ENCODE measurements around the gene ARMCX6. TPM values are rescaled to one million over a fixed set of nuclear protein-coding genes. Genes with fewer than 3 reads are reported as not detected.
"Not testable (repeated sequence)": the region's sequence is repeated elsewhere in the genome, so short reads cannot be mapped to it uniquely, and the experiment has no call there.

Gene ARMCX6
- total RNA-seq (ENCODE audit: low replicate concordance), result 19.1 and 45.6 TPM in 2 replicates

DNA sequence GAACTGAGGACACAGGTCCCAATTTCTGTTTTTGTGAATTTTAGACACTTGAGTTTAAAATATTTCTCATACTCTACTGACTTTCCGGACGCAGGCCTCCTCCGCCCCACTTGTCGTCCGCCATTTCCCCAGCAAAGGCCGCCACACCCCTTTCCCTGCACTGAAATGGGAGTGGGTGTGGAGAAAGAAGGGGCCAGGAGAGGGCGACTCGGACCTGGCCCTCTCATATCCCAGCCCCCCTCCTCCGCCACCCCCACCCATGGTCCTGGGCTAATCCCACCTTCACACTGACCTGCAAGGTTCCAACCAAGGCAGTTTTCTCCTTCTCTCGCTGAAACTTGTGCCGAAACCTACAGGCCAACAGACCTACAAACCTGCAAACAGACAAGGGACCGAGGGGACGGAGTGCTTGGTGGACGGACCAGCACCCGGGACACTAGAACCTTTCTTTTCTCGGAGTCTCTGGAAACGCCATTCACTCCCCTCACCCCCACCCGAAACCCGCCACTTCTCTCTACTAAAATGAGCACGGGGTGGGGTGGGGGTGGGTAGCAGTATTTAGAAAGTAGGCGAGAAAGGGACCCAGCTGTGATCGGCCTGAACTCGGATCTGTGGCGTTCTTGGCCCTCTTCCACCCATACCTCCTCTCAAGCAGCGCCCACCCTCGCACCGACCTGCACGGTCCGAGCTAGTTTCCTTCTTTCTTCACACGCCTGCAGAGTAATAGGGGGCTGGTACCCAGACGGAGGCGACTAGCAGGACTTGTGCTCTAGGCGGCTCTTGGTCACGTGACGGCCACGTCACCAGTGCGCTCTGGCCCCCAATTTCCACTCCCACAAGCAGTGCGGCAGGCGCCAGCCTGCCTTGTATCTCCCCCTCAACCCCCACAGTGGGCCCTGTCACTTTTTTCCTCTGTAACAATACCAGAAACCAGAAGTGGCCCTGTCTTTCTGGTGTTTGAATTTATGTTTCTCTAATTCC, at the start of gene ARMCX6:
Gene ARMCX6, minus strand, starts transcription at position 790 of the 981 bp plus-strand sequence. CDS start 1,380 bp downstream, outside the sequence.
- peak within 1 kb of the TSS; percentile 71 for H3K4me3 ChIP-seq (ENCODE audit: low read depth, low read length)
- DNase-seq (ENCODE audit: low read depth), result peak; percentile 74

DNA sequence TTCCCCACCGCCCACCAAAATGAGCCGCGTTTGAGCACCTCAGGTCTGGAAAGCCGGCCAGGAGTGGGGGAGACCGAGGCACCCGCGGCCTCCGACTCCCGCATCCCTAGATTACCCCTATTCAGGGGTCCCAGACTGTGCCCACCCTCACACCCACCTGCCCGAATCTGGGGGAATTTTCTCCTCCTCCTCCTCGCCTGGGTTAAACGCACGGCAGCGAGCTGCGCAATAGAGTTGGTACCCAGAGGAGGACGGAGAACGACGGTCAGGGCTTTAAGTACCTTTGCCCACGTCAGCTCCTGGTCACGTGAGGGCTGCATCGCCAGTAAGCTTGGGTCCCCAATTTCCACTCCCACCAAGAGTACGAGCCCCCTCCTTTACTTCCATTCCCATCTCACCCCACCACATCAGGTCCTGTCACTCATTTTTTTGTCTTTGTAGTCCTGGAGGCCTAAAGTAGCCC, 41.8 kb upstream of the ARMCX6 start, which contains the start of gene ARMCX2:
Gene ARMCX2, minus strand, starts transcription at position 250 of the 463 bp plus-strand sequence. CDS start 2,262 bp downstream, outside the sequence.
- DNase-seq (ENCODE audit: low read depth), result peak; percentile 74
- no peak for TF ChIP-seq CTCF (IDR thresholded peaks at IDR 0.05; ENCODE audit: insufficient read depth, low read length)
- H3K4me3 ChIP-seq (ENCODE audit: low read depth, low read length), result peak within 1 kb of the TSS; percentile 75

More for the DNA sequence above, at the start of gene ARMCX6:
- TF ChIP-seq CTCF (IDR thresholded peaks at IDR 0.05; ENCODE audit: insufficient read depth, low read length), result peak; percentile 37

- no peak for TF ChIP-seq CTCF (IDR thresholded peaks at IDR 0.05; ENCODE audit: insufficient read depth, low read length)
- peak; percentile 36 for DNase-seq (ENCODE audit: low read depth)
- H3K4me3 ChIP-seq (ENCODE audit: low read depth, low read length), result peak overlapping the region; percentile 75
These were observed 41.1 kb upstream of the ARMCX6 start for GRCh38 chrX:101658661-101659491.

DNA sequence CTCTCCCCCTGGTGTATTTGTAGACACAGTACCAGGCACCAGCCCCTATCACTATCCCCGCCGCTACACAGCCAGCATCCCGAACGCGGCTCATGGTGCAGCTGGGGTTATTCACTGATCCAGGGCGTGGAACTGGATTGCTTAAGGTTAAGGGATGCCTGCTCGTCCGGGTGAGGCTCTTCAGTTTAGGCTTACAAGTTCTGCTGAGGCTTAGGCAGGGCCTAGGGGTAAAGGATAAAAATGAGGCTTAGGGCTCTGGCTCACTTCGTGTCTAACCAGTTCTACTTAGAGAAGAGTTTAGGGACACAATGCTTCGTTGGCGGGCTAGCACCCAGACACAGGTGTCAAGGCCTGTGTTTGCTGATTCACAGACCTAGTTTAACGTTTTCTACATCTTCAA, 39.7 kb upstream of the ARMCX6 start:
- TF ChIP-seq CTCF (IDR thresholded peaks at IDR 0.05; ENCODE audit: insufficient read depth, low read length), result no peak
- no peak for DNase-seq (ENCODE audit: low read depth)
- no peak overlapping the region for H3K4me3 ChIP-seq (ENCODE audit: low read depth, low read length)

DNA sequence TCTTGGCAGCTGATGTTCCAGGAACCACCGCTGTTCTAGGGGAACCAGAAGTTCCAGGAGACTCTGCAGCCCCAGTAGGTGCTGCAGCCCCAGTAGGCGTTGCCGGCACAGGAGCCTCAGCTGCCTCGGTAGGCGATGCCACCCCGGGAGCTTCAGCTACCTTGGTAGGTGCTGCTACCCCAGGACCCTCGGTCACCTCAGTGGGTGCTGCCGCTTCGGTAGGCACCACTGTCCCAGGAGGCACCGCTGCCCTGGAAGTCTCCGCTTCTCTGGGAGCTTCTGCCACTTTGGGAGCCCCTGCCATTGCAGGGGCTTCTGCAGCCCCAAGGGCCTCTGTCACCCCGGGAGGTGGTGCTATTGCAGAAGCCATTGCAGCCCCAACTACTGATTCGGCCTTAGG, 39.0 kb upstream of the ARMCX6 start:
- no peak for DNase-seq (ENCODE audit: low read depth)
- no peak for TF ChIP-seq CTCF (IDR thresholded peaks at IDR 0.05; ENCODE audit: insufficient read depth, low read length)
- H3K4me3 ChIP-seq (ENCODE audit: low read depth, low read length), result no peak overlapping the region

- no peak for TF ChIP-seq CTCF (IDR thresholded peaks at IDR 0.05; ENCODE audit: insufficient read depth, low read length)
- DNase-seq (ENCODE audit: low read depth), result no peak
These were observed 37.7 kb upstream of the ARMCX6 start for GRCh38 chrX:101655534-101655933.

GRCh38 chrX:101647716-101648115, 29.9 kb upstream of the ARMCX6 start:
- not testable (repeated sequence) for DNase-seq (ENCODE audit: low read depth); H3K4me3 ChIP-seq (ENCODE audit: low read depth, low read length)

More at GRCh38 chrX:101655534-101655933, 37.7 kb upstream of the ARMCX6 start:
- H3K4me3 ChIP-seq (ENCODE audit: low read depth, low read length), result no peak overlapping the region
